ENCODE results near the gene RGL4.

GRCh38 chr22:23690713-23691112 lies at the start of gene RGL4:
- no peak for TF ChIP-seq CTCF (conservative IDR thresholded peaks at IDR 0.05; ENCODE audit: low read length)
- no peak for TF ChIP-seq EZH2phosphoT487 (IDR thresholded peaks at IDR 0.05; ENCODE audit: borderline replicate concordance, low read depth, low read length)
